T-helper 2 cell treated with Interferon-gamma antibody and Interleukin-4, amounts not matched to agents 100 ng/mL and 5 ng/mL, for 36 hours (primary cell): ENCODE data around the gene SVEP1. TPM values are rescaled to one million over a fixed set of nuclear protein-coding genes. Genes with fewer than 3 reads are reported as not detected.
"Not testable (repeated sequence)": the region's sequence is repeated elsewhere in the genome, so short reads cannot be mapped to it uniquely, and the experiment has no call there.

Experiments
- intact Hi-C: fragments of 100-400 bp; cut with micrococcal nuclease; formaldehyde crosslinking; loops from one replicate; pipeline ENCODE4 v1.15.1; 2023
- total RNA-seq: library from RNA; stranded (reverse); gene quantifications from 2 replicates; pipeline ENCODE4 v1.2.3, GENCODE V29; 2022

The SVEP1 gene
- total RNA-seq, 1 donor from 2014 or later = not detected

GRCh38 chr9:110383491-110383890 lies 196.1 kb downstream of the SVEP1 start:
- intact Hi-C loops = no loop called here

GRCh38 chr9:110382731-110383130 lies 196.8 kb downstream of the SVEP1 start:
- intact Hi-C loops = no loop called here

GRCh38 chr9:110371411-110372007 lies 208.0 kb downstream of the SVEP1 start:
- intact Hi-C loops = no loop called here

GRCh38 chr9:110370315-110370714 lies 209.2 kb downstream of the SVEP1 start:
- intact Hi-C loops = no loop called here

- intact Hi-C loops = no loop called here
Measured at GRCh38 chr9:110364451-110364850, 215.1 kb downstream of the SVEP1 start.

GRCh38 chr9:110358992-110359391 lies 220.5 kb downstream of the SVEP1 start:
- intact Hi-C loops = not testable (repeated sequence)

- intact Hi-C loops = no loop called here
Measured at GRCh38 chr9:110357505-110357904, 222.0 kb downstream of the SVEP1 start.

GRCh38 chr9:110356639-110357395 lies 222.7 kb downstream of the SVEP1 start:
- intact Hi-C loops = no loop called here

GRCh38 chr9:110355911-110356310 lies 223.6 kb downstream of the SVEP1 start:
- intact Hi-C loops = no loop called here

- intact Hi-C loops = no loop called here
Measured at GRCh38 chr9:110351009-110351467, 228.5 kb downstream of the SVEP1 start.

GRCh38 chr9:110346325-110346724 lies 233.2 kb downstream of the SVEP1 start:
- intact Hi-C loops = no loop called here

- intact Hi-C loops = no loop called here
Measured at GRCh38 chr9:110344821-110345220, 234.7 kb downstream of the SVEP1 start.

GRCh38 chr9:110343551-110343950 lies 236.0 kb downstream of the SVEP1 start:
- intact Hi-C loops = no loop called here

- intact Hi-C loops = no loop called here
Measured at GRCh38 chr9:110340306-110340705, 239.2 kb downstream of the SVEP1 start.

GRCh38 chr9:110338143-110338542 lies 241.4 kb downstream of the SVEP1 start:
- intact Hi-C loops = no loop called here

- intact Hi-C loops = no loop called here
Measured at GRCh38 chr9:110337727-110338126, 241.8 kb downstream of the SVEP1 start, which contains the start of gene TXNDC8. TSS of gene TXNDC8 (minus strand) at chr9:110337863.

GRCh38 chr9:110336363-110336762 lies 243.2 kb downstream of the SVEP1 start:
- intact Hi-C loops = no loop called here

- intact Hi-C loops = no loop called here
Measured at GRCh38 chr9:110334871-110335270, 244.7 kb downstream of the SVEP1 start.

GRCh38 chr9:110334183-110334582 lies 245.4 kb downstream of the SVEP1 start:
- intact Hi-C loops = no loop called here

- intact Hi-C loops = no loop called here
Measured at GRCh38 chr9:110332766-110333165, 246.8 kb downstream of the SVEP1 start.

- intact Hi-C loops = no loop called here
Measured at GRCh38 chr9:110330484-110331105, 248.9 kb downstream of the SVEP1 start.

GRCh38 chr9:110329639-110330230 lies 249.8 kb downstream of the SVEP1 start:
- intact Hi-C loops = no loop called here
